ENCODE results near the gene GNB3. TPM values are rescaled to one million over a fixed set of nuclear protein-coding genes. Genes with fewer than 3 reads are reported as not detected.

The GNB3 gene
- polyA plus RNA-seq, 1 donor = 32.4 TPM

DNA sequence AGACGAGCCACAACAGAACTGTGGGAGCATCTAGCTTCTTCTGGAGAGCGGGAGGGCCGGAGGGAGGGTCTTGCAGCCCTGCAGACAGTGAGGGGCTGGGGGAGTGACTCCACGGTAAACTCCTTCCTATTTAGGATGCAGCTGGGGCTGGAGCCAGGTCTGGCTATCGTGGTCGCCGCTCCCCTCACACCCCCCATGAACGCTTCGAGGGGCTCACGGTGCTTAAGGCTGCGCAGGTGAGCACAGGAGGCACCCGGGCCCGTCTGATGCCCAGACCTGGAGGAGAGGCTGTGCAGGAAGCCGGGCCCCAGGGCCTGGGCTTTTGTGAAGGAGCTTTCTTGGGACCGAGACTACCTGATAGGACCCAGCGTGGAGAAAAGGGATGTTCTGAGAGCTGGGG lies 3.9 kb upstream of the GNB3 start:
- no peak for DNase-seq (ENCODE audit: low read depth)

GRCh38 chr12:6837370-6838060 lies 3.2 kb upstream of the GNB3 start:
- no peak for DNase-seq (ENCODE audit: low read depth)

- DNase-seq (ENCODE audit: low read depth) = no peak
Observed at GRCh38 chr12:6838854-6839253, 1.9 kb upstream of the GNB3 start.

DNA sequence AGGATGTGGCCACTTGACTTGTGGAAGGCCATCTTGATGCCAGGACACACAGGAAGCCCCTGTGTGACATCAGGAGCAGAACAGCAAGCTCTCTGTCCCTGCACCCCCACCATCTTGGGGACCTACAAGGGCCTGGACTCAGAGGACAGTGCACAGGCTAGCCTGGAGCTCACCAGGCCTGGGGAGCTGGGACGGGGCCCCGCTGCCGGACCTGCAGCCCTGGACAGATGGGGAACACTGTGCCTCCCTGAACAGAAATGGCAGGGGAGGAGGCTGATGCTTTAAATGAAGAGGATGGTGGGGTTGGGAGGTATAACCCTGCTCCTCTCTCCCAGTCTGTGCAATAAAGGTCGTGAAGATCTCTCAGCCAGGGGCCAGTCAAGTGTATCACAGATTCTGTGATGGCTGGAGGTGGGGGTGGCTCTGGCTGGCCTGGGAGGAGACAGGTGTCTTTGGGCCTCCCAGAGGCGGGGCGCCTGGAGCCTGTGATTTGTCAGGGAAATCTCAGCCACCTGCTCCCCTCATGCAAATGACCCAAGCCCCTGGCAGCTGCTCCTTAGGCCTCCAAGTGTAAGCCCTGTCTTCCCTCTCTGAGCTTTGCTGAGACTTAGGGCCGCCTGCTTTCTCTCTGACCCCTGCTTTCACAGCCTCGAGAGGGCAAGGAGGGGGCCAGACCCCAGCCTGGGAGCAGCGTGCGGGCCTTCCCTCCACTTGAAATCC lies 1.1 kb upstream of the GNB3 start:
- no peak for DNase-seq (ENCODE audit: low read depth)

GRCh38 chr12:6840330-6840729 lies 395 bp upstream of the GNB3 start:
- no peak for DNase-seq (ENCODE audit: low read depth)

DNA sequence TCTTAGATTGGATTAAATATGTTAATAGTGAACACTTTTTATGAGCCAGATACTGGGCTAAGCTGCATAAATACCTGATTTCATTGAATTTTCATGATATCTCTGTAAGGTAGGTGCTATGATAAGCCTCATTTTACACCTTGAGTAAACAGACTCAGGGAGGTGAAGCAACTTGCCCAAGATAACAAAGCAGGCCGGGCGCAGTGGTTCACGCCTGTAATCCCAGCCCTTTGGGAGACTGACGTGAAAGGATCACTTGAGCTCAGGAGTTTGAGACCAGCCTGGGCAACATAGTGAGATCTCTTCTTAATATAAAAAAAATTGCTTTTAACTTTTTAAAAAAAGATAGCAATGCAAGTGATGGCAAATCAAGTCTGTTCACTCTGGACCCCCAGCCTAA lies 1.4 kb downstream of the GNB3 start:
- DNase-seq (ENCODE audit: low read depth) = no peak

DNA sequence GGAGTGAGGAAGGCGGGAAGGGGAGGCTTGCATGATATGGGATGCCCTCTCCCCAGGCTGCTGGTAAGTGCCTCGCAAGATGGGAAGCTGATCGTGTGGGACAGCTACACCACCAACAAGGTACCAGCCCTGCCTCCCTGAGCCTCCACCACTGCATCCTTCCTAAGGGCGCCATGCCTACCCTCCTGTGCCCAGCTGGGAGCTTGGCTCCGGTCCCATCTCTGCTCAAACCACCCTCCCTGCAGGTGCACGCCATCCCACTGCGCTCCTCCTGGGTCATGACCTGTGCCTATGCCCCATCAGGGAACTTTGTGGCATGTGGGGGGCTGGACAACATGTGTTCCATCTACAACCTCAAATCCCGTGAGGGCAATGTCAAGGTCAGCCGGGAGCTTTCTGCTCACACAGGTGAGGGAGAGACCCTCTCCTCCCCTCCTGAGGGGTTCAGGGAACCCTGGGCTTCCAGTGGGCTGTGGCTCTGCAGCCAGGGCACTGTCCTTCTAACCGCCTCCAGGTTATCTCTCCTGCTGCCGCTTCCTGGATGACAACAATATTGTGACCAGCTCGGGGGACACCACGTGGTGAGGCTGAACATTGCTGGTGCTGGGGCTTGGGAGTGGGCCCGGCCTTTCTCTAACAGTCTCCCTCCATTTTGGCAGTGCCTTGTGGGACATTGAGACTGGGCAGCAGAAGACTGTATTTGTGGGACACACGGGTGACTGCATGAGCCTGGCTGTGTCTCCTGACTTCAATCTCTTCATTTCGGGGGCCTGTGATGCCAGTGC lies 2.6 kb downstream of the GNB3 start:
- no peak for DNase-seq (ENCODE audit: low read depth)

GRCh38 chr12:6845395-6845794 lies 4.7 kb downstream of the GNB3 start:
- DNase-seq (ENCODE audit: low read depth) = no peak

- DNase-seq (ENCODE audit: low read depth) = no peak
Observed at GRCh38 chr12:6846316-6846869, 5.7 kb downstream of the GNB3 start.

- no peak for DNase-seq (ENCODE audit: low read depth)
Observed at GRCh38 chr12:6847676-6848075, 7.0 kb downstream of the GNB3 start.

GRCh38 chr12:6849427-6849826 lies 8.7 kb downstream of the GNB3 start:
- no peak for DNase-seq (ENCODE audit: low read depth)

DNA sequence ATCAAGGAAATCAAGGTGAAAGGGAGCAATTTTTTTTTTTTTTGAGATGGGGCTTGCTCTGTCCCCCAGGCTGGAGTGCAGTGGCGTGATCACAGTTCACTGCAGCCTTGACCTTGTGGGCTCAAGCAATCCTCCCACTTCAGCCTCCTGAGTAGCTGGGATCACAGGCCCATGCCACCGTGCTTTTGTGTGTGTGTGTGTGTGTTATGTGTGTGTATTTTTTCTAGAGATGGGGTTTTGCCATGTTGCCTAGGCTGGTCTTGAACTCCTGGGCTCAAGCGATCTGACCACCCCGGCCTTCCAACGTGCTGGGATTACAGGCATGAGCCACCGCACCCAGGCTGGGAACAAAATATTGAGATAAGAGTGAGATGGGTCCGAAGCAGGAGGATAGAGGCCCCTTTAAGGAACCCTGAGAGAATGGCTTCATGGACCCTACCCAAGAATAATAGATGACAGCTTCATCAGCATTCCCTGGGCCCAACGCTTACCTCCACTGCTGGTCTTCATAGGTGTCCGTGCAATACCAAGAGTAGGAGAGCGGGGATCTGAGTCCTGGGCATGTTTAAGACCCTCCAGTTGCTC lies 9.3 kb downstream of the GNB3 start:
- no peak for DNase-seq (ENCODE audit: low read depth)

- no peak for DNase-seq (ENCODE audit: low read depth)
Observed at GRCh38 chr12:6850796-6851152, 10.0 kb downstream of the GNB3 start.

- DNase-seq (ENCODE audit: low read depth) = peak; percentile 95
Observed at GRCh38 chr12:6851153-6851920, 10.6 kb downstream of the GNB3 start, which contains the start of gene CDCA3. TSS of gene CDCA3 (minus strand) at chr12:6851286. CDS start at chr12:6850952, 334 bp downstream.

DNA sequence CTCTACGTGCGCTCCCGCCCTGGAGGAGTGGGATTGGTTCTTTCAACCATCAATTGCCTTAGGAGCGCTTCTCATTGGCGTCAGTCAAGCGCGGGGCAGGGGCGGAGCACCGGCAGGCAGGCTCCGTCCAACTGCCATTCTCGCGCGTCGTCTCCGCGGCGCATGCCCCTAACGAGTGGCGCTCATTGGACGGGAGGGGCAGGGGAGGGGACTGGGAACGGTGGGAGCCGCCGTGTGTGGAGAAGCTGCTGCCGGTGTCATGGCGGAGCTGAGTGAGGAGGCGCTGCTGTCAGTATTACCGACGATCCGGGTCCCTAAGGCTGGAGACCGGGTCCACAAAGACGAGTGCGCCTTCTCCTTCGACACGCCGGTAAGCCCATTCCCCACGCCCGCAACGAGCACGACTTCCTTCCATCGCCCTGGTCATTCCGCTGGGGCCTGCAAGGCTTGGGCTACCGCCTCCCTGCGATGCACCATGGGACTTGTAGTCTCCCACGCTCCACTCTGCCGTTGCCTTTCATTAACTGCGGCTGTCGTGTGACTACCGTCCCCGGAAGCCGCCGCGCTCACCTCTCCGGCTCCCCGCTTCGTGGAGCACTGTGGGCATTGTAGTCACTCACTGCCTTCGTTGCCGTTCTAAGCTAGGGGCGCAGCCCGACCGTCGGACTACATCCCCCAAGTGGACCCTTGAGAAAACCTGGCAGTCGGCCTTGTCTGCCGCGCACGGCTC lies 11.4 kb downstream of the GNB3 start, which contains the start of gene USP5:
Gene USP5 (plus strand): TSS at position 230 of the 730 bp plus-strand sequence. CDS start 30 bp downstream, at position 260.
- peak; percentile 99 for DNase-seq (ENCODE audit: low read depth)

- DNase-seq (ENCODE audit: low read depth) = no peak
Observed at GRCh38 chr12:6852651-6853354, 12.1 kb downstream of the GNB3 start.

DNA sequence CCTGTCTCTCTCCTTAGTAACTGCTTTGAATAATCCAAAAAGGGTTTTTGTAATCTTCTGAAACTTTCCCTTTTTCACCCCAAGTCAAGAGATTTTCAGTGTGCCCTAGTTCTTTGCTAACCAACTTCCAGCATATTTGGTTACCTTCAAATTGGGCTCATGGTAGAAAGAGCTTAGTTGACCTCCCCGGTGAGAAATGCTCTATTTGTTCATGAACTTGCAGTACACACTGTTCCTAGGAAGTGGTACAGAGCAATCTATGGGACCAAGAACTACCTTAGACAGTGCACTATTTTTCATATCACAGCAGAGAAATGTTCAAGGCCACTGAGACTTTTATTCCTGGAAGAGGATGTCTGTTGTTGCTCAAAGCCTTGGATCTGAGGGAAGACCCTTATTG lies 12.9 kb downstream of the GNB3 start:
- DNase-seq (ENCODE audit: low read depth) = no peak

DNA sequence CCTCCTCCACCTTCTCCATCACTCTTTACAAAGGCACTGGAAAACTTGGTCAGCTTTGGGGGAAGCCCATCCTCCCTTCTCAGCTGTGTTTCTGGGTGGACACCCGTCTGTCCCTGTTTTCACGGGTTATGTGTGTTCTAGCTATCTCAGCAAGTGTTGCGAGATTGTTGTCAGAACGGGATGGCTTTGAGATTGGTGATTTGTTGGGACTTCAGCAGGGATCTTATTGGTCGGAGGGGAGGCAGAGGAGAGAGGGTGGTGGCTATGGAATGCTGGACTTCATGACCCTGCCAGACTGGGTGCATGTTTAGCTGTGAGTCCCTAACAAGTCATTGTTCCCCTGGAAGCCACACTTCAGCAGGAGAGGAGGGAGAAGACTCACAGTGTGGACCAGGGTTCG lies 13.3 kb downstream of the GNB3 start:
- DNase-seq (ENCODE audit: low read depth) = no peak

DNA sequence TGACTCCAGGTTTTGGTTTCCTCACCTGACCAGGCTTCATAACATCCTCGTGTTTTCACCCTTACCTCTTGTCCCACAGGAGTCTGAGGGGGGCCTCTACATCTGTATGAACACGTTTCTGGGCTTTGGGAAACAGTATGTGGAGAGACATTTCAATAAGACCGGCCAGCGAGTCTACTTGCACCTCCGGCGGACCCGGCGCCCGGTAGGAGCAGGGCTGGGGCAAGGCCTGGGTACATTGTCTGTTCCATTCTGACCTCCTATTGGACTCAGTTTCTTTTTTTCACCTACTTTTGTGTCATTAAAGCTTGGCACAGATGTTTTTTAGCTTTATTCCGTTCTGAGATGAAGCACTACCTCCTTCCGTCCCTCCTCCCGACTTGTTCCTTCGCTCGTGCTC lies 14.6 kb downstream of the GNB3 start:
- DNase-seq (ENCODE audit: low read depth) = no peak

DNA sequence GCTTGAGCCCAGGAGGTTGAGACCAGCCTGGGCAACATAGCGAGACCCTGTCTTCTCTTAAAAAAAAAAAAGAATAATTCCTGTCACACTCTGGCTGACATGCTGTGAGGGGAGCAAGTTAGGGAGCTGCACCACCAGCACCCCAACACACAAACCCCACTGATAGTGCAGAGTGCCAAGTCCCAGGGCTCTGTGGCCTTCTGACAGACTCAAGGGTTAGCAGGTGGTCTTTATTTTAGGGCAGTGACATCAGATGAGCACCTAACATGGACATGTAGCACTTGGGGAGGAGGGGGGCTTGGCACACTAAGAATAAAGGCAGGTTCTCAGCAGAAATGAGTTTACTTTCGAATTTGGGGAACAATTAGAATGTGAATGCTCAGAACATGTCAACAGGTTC lies 18.1 kb downstream of the GNB3 start:
- DNase-seq (ENCODE audit: low read depth) = no peak

Measured in forelimb muscle (tissue), 1 donor.